ENCODE results near the gene OTOF. TPM values are rescaled to one million over a fixed set of nuclear protein-coding genes. Genes with fewer than 3 reads are reported as not detected.

Gene OTOF
- total RNA-seq, 1 donor from 2014 or later: 33.8 TPM

GRCh38 chr2:26503231-26503880, 25.4 kb upstream of the OTOF start:
- peak; percentile 89 for DNase-seq (ENCODE audit: low read depth)

DNA sequence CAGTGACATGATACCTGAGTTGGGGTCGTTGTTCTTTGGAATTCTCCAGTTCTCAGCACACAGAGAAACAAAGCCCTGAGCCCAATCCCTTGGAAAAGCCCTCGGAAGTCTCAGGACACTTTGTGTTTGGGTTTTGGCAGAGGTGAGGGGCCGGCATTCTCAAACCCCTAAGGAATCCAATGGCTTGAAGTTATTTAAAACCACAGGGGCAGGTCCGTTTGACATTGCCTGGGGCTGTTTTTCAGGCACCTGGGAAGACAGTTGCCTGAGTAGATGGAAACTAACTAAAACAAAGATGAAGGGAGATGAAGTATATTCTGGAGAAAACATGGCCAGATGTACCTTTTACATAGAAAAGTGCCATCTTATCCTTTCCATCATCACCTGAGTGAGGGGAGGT, 22.5 kb upstream of the OTOF start:
- no peak for DNase-seq (ENCODE audit: low read depth)

DNA sequence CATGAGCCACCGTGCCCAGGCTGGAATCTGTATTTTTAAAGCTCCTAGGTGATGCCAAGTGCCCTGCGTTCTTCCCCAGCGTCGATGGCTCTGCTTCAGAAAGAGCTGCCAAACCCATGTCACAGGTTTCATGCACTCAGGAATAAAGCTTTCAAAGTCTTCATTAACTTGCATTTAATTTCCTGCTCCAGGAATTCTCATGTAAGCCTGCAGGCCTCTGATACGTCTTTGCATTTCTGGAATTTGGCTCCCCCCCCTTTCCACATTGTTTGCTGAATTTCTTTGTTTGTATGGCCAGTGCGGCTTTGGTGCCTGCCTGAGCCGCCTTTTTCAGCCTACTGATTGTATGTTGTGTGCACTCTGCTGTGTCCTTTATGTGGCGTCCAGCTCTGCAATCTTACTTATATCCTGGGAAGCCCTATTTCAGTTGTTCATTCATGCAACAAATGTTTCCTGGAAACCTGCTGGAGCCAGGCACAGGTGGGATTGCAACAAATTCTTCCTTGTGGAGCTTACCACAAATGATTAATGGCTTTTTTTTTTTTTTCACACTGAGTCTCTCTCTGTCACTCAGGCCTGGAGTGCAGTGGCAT, 17.9 kb upstream of the OTOF start:
- DNase-seq (ENCODE audit: low read depth): no peak

- no peak for DNase-seq (ENCODE audit: low read depth)
Observed at GRCh38 chr2:26494891-26495290, 17.0 kb upstream of the OTOF start.

DNA sequence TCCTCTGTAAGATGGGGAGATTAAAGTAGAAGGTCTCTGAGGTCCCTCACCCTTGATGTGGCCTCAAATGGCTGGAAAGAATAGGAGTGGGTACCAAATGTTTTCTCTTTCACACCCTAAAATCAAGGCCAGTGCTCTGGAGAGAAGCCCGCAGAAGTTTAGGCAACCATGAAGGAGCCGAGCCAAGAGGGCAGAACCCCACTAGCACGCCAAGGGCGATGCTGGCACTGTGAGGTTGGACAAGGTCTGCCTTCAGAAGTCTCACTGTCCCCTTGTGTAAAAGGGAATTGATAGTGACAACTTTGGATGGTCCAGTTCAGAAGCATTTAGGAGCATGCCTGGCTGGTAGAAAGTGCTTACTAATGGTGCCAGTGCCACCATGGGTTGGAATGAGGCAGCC, 16.3 kb upstream of the OTOF start:
- DNase-seq (ENCODE audit: low read depth): no peak

DNA sequence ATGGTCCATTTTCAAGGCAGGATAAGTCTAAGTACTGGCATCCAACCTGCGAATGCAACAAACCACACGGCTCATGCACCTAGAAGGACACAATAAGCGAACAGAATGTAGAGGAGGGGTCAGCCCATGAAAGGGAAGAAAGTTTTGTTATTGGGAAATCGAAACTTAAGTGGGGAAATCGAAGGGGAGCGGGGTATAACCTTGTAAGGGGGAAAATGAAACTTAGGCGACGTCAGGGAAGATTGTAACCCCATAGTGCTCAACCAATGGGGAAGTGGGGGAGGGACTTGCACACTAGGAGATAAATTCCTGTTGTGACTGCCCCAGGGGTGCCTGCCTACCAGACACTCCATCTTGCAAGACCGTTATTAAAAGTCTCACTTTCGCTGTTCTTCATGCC, 15.6 kb upstream of the OTOF start:
- DNase-seq (ENCODE audit: low read depth): no peak

DNA sequence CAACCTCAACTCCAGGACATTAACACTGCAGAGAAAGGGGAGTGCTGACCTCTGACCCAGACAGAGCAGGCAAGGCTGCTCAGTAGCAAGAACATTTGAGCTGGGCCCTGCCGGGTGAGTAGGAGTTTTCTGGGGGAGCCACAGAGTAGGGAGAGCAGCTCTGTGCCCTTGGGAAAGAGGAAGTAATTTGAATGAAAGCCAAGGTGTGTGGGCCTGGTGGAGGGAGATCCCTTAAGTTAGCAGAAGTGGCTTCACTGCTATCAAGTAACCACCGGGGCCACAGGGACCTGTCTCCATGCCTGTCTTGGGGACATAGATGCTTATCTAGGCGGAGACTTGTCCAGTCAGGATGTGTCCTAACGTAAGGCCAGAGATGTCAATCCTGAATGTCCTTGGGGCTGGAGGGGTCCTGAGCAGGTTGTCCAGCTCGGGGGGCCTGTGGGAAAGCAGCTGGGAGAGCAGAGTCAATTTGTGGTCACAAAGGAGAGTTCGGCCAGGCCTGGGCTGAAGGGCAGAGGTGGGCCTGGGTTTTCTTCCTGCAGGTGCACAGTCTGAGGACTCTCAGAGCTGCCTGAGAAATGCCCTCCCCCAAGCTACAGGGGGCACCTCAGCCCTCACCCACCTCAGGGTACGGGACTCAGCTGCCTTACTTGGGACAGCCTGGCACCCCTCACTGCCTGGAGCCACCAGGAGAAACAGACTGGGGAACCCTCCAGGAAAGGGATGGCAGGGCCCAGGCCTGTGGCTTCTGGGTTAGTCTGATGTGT, 15.0 kb upstream of the OTOF start:
- no peak for DNase-seq (ENCODE audit: low read depth)

DNA sequence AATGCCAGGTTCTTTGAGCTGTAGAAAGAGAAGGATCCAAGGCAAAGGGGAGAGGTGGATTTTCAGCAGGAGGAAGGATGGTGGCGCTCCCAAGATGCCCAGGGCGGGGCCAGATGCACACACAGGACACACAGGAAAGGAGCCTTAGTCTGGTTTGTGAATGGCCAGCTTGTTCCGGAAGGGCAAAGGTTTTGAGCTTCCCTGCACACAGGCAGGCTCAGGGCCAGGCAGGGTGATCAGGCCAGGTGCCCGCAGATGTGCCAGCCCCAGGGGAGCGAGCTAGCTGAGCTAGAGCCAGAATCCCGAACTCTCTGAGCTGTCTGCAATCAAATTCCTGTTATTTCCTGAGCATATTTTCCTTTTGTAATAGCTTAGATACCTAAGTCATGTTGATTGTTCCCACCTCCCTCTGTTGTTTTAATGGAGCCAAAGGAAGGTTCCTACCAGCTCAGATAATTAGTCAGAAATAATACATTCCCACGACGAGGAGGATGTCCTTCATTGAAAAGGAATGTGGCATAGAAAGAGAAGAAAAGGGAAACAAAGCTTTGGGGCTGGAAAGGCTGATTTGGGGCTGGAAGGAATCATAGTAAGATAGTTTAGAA, 13.7 kb upstream of the OTOF start:
- DNase-seq (ENCODE audit: low read depth): no peak

DNA sequence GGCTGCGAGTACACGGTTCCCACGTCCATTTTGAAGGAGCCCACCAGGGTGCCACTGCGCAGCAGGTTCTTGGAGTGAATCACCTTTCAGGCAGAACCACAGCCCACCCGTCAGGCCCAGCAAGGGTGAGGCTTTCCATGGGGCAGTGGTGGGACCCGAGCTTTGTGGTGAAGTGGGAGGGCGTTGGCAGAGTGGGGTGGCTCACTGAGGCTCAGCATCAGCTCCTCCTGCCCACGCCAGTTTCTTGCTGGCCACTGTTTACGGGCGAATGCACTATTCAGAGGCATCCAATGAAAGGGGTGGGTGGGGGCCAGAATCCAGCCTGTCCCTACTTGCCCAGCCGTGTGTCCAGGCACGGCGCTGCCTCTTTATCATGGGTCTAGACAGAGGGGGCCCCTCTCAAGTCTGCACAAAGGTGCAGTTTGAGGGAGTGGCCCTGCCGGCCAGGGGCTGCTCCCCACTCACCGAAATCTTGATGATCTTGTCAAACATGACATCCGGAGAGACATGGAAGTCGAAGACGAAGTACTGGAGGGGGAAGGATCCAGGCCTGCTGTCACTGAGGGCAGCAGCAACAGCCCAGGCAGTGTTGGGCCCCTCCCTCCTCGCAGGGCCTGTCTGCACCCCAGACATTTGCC, 11.4 kb upstream of the OTOF start:
- no peak for DNase-seq (ENCODE audit: low read depth)

DNA sequence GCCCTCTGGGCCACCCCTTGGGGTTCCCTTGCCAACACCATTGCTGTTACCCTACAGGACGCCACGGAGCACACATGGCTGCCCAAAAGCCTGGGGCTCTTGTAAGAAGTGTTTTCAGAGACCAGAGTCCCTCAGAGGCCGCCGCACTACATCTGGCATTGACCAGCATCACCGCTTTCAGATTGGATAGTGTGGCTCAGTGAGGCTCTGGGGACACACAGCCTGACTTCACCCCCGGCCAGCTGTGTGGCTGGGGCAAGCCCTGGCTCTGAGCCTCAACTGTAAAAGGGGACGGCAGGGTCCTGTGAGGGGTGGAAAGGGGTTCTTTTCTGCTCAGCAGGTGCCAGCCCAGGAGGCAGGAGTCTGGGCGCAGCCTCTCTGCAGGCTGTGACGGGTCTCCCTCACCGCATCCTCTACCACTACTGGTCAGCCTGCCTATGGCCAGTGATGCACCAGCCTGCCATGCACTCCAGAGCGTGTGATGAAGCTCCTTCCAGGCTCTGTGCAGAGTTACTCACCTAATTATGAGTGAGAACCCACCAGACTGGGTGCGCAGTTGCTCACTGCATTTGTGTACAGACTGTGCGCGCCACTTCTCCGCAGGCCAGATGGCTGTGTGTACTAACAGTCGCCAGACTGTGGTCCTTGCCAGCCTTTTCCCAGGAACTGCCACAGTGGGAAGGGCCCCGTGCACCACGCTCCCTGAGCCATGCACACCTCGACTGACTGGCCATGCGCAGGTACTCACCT, 10.7 kb upstream of the OTOF start:
- no peak for DNase-seq (ENCODE audit: low read depth)

GRCh38 chr2:26487192-26487591, 9.3 kb upstream of the OTOF start:
- DNase-seq (ENCODE audit: low read depth): no peak

DNA sequence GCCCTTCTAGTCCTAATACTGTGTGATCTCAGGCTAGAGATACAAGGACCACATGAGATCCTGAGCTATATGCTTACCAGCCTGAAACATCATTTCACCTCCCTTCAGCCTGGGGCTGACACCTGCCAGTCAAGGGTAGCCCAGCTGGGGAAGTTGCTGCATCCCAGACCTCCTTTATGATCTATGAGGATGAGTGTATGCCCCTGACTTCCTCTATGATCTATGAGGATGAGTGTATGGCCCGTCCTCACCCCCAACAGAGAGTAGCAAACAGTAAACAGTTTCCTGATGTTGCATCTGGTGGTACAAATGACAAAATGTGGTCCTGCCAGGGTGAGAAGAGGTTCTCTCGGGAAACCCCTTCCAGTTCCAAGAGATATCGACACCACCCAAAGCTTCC, 8.9 kb upstream of the OTOF start:
- no peak for DNase-seq (ENCODE audit: low read depth)

- no peak for DNase-seq (ENCODE audit: low read depth)
Observed at GRCh38 chr2:26485725-26486418, 7.9 kb upstream of the OTOF start.

GRCh38 chr2:26485099-26485498, 7.2 kb upstream of the OTOF start:
- DNase-seq (ENCODE audit: low read depth): no peak

GRCh38 chr2:26484579-26484978, 6.7 kb upstream of the OTOF start:
- DNase-seq (ENCODE audit: low read depth): no peak

GRCh38 chr2:26483957-26484565, 6.1 kb upstream of the OTOF start:
- peak; percentile 86 for DNase-seq (ENCODE audit: low read depth)

GRCh38 chr2:26483516-26483915, 5.6 kb upstream of the OTOF start:
- peak; percentile 86 for DNase-seq (ENCODE audit: low read depth)

DNA sequence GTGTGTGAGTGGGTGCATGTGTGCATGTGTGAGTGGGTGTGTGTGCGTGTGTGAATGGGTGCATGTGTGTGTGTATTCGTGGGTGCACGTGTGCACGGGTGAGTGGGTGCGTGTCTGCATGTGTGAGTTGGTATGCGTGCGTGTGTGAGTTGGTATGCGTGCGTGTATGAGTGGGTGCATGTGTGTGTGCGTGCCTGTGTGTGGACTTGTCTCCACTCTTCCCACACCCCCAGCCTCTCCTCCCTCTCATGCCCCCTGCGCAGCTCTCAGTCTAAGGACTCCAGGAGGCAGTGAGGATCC, 5.1 kb upstream of the OTOF start:
- no peak for DNase-seq (ENCODE audit: low read depth)

DNA sequence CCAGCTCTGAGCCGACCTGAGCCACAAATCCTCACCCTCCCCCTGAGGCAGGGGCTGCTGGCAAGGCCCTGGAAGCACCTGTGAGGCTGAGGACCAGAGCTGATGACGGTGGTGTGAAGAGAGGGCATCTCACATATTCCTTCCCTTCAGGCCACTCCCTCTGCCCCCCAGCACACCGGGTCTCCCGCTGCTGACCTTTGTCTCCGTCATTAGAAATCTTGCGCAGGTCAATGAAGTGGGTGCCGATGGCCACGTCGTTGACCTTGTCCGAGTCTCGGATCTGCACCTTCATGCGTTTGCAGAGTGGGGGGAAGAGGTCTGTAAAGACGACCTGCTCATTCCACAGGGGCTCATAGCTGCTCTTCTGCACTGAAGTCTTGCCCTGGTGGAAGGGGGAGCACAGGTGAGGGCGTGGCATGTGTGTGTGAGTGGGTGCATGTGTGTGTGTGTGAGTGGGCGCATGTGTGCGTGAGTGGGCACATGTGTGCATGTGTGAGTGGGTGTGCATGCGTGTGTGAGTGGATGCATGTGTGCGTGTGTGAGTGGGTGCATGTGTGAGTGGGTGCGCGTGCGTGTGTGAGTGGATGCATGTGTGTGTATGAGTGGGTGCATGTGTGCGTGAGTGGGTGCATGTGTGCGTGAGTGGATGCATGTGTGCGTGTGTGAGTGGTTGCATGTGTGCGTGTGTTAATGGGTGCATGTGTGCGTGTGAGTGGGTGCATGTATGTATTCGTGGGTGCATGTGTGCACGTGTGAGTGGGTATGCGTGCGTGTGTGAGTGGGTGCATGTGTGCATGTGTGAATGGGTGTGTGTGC, 4.5 kb upstream of the OTOF start:
- DNase-seq (ENCODE audit: low read depth): no peak

Data from myocyte (in vitro differentiated cells).